ENCODE results near the gene TEN1. TPM values are rescaled to one million over a fixed set of nuclear protein-coding genes. Genes with fewer than 3 reads are reported as not detected.

Gene TEN1
- total and polyA plus RNA-seq, 2 of the 4 experiments (the other 2 are of a cell fraction) = 14.7 to 17.9 TPM

DNA sequence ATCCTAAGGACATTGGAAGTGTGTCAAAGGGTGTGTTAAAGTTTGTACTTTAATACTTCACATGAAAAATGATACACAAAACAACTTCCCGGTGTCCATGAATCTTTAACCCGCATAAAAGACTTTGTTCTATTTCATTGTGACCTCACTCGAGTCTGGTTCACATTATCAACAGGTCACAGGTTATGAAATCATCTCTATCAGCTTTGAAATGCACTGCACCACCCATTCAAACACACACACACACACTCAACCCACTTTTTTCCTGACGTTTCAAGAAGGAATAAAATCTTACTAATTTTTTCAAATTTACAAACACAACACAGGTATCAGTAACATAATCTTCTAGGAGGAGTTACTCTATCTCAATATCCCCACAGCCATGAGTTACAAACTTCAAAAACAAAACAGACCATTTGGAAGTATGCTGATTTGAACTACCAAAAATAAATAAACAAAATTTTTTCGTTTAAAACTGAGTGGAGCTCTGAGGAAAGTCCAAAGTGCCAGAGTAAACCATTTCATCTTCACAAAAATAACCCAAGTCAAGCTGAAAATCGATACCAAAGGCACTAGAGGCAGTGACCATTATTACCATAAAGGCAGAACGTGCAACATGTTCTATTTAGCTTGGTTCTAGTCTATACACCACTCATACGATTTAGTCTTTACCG lies 2.7 kb upstream of the TEN1 start (continued):
- no peak for TF ChIP-seq RAD21 (IDR thresholded peaks at IDR 0.05; ENCODE audit: low read length)

DNA sequence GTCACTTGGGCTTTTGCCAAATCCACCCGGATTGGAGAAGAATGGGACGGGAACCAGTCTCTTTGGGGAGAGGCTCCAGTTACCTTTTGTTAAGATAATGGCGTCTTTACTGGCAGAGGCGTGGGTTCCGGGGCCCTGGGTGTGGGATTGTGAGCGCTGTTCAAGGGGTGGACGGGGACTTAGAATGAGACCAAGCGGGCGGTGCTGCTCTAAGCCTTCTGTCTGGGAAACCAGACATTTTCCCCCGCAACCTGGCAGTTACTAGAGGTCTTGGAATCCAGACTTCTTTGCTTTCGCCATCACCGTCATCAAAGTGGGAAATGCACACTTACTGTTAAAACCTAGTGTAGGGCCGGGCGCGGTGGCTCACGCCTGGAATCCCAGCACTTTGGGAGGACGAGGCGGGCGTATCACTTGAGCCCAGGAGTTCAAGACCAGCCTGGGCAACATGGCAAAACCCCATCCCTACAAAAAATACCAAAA lies 706 bp downstream of the TEN1 start:
- H2AK5ac ChIP-seq (ENCODE audit: low read depth, low read length) = peak overlapping the region; percentile 49
- peak overlapping the region; percentile 90 for H4K5ac ChIP-seq (ENCODE audit: low read depth, low read length)
- intact Hi-C loops (cut with micrococcal nuclease) (loop anchor here (1.0 kb wide), 1 partner anchor 74 kb away; no protein-coding TSS in a partner anchor), in situ Hi-C loops (cut with MboI; ENCODE audit: low sequenced_read_pairs) (no loop called here), dilution Hi-C loops (cut with HindIII; ENCODE audit: low sequenced_read_pairs, unreplicated experiment) (no loop called here)
- H3K23ac ChIP-seq (ENCODE audit: low read depth, low read length) = peak overlapping the region; percentile 96
- peak overlapping the region; percentile 18; the same call in 1 of the 2 replicates for H2BK20ac ChIP-seq (ENCODE audit: low read depth, low read length)
- DNase-seq (peak; percentile 79), ATAC-seq (ENCODE audit: low read depth) (peak; percentile 16)
- WGBS, 2 experiments (ENCODE audit: extremely low coverage in 2 of 2, insufficient read length in 1 of 2) = 2% methylated on average over 9 of the region's 19 CpGs; no CpG with 5 or more reads in 1 of the 2 experiments
- 0 out of 2 replicates have a peak, but pooled peaks cover 3% of the 10 kb centered on the region for H3K36me3 ChIP-seq (ENCODE audit: control insufficient read depth, insufficient read depth, low read length)
- no peaks in the 10 kb centered on the region for H3K9me3 ChIP-seq (ENCODE audit: control insufficient read depth, insufficient read depth, low read length)
- H2BK5ac ChIP-seq (ENCODE audit: low read depth, low read length, poor library complexity, severe bottlenecking) = peak overlapping the region; percentile 77
- H3K27me3 ChIP-seq (ENCODE audit: control insufficient read depth, insufficient read depth, low read length) = no peaks in the 10 kb centered on the region
- H2BK120ac ChIP-seq (ENCODE audit: low read depth, low read length) = peak overlapping the region; percentile 33; the same call in 1 of the 2 replicates
- CTCF ChIA-PET = no interaction called here
- peak overlapping the region; percentile 93 for H3K27ac ChIP-seq (ENCODE audit: insufficient read depth, low read length)
- H2BK15ac ChIP-seq (ENCODE audit: low read depth, low read length) = no peak overlapping the region
- H2AFZ ChIP-seq (replicated peaks; ENCODE audit: low read length, poor library complexity) = peak overlapping the region; percentile 98
- H2AK9ac ChIP-seq (replicated peaks; ENCODE audit: low read depth, low read length, poor library complexity) = peak overlapping the region; percentile 92
- peak overlapping the region; percentile 87 for H3K4me2 ChIP-seq (ENCODE audit: low read depth, low read length)
- H3K4me1 ChIP-seq (ENCODE audit: control insufficient read depth, insufficient read depth, low read length) = peaks cover 7% of the 10 kb centered on the region; the same call in 1 of the 2 replicates
- peak overlapping the region; percentile 95 for H4K91ac ChIP-seq (ENCODE audit: insufficient read depth, low read depth, low read length)
- POLR2A ChIA-PET (ENCODE audit: unreplicated experiment) = no interaction called here
- H3K18ac ChIP-seq (ENCODE audit: low read depth, low read length) = peak overlapping the region; percentile 74
- peak overlapping the region; percentile 93 for H3K56ac ChIP-seq (ENCODE audit: extremely low read depth, insufficient read depth, low read length)
- H3K9ac ChIP-seq (ENCODE audit: low read depth, low read length) = peak overlapping the region; percentile 87
- TF ChIP-seq RFX5 (IDR thresholded peaks at IDR 0.05; ENCODE audit: low read depth, low read length) (no peak), CHD1 (IDR thresholded peaks at IDR 0.05; ENCODE audit: low read depth, low read length) (no peak), RAD21 (IDR thresholded peaks at IDR 0.05; ENCODE audit: low read length) (no peak), SMC3 (IDR thresholded peaks at IDR 0.05; ENCODE audit: low read depth, low read length) (no peak), FOS (IDR thresholded peaks at IDR 0.05; ENCODE audit: low read depth, low read length) (no peak; the same call in 1 of the 2 replicates), RCOR1 (IDR thresholded peaks at IDR 0.05; ENCODE audit: insufficient replicate concordance, low read length) (peak; percentile 11), CEBPB (IDR thresholded peaks at IDR 0.05; ENCODE audit: low read depth, low read length) (no peak), BHLHE40 (IDR thresholded peaks at IDR 0.05; ENCODE audit: low read depth, low read length) (no peak), POLR2A (IDR thresholded peaks at IDR 0.05; ENCODE audit: low read depth, low read length) (peak; percentile 81), MAZ (IDR thresholded peaks at IDR 0.05; ENCODE audit: borderline replicate concordance, low read depth, low read length) (no peak)
- TF ChIP-seq, protein P1, sequence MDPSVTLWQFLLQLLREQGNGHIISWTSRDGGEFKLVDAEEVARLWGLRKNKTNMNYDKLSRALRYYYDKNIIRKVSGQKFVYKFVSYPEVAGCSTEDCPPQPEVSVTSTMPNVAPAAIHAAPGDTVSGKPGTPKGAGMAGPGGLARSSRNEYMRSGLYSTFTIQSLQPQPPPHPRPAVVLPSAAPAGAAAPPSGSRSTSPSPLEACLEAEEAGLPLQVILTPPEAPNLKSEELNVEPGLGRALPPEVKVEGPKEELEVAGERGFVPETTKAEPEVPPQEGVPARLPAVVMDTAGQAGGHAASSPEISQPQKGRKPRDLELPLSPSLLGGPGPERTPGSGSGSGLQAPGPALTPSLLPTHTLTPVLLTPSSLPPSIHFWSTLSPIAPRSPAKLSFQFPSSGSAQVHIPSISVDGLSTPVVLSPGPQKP (IDR thresholded peaks at IDR 0.05; ENCODE audit: borderline replicate concordance, low read depth, low read length) = no peak
- TF ChIP-seq, protein P2, sequence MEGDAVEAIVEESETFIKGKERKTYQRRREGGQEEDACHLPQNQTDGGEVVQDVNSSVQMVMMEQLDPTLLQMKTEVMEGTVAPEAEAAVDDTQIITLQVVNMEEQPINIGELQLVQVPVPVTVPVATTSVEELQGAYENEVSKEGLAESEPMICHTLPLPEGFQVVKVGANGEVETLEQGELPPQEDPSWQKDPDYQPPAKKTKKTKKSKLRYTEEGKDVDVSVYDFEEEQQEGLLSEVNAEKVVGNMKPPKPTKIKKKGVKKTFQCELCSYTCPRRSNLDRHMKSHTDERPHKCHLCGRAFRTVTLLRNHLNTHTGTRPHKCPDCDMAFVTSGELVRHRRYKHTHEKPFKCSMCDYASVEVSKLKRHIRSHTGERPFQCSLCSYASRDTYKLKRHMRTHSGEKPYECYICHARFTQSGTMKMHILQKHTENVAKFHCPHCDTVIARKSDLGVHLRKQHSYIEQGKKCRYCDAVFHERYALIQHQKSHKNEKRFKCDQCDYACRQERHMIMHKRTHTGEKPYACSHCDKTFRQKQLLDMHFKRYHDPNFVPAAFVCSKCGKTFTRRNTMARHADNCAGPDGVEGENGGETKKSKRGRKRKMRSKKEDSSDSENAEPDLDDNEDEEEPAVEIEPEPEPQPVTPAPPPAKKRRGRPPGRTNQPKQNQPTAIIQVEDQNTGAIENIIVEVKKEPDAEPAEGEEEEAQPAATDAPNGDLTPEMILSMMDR (conservative IDR thresholded peaks at IDR 0.05; ENCODE audit: low read depth, low read length) = no peak
- H3K79me1 ChIP-seq (ENCODE audit: low read depth in 1 of 2, low read length in 2 of 2) = peaks cover 26 to 75% of the 10 kb centered on the region in 2 experiments
- 0 out of 2 replicates have a peak, but pooled peaks cover 3% of the 10 kb centered on the region for H4K20me1 ChIP-seq (ENCODE audit: insufficient read depth, low read length)
- peaks cover 21% of the 10 kb centered on the region for H3K9me1 ChIP-seq (ENCODE audit: insufficient read depth, low read length)
- peak overlapping the region; percentile 93 for H3K4ac ChIP-seq (ENCODE audit: low read depth, low read length)
- peak overlapping the region; percentile 77 for H3K4me3 ChIP-seq (ENCODE audit: insufficient read depth, low read depth, low read length)
- H4K8ac ChIP-seq (ENCODE audit: low read depth in 2 of 2, low read length in 2 of 2) = peak overlapping the region; percentile 93 to 99
- BruUV-seq (replicated peaks) = no TSS peak
- H3K14ac ChIP-seq (replicated peaks; ENCODE audit: low read depth, low read length) = peak overlapping the region; percentile 98
